ENCODE results near the gene ZNF778. TPM values are rescaled to one million over a fixed set of nuclear protein-coding genes. Genes with fewer than 3 reads are reported as not detected.

The ZNF778 gene
- total RNA-seq, 1 experiment from 2014 or later, result 16.4 TPM

GRCh38 chr16:89281829-89282228 is 64.3 kb downstream of the ZNF778 start:
- H4K91ac ChIP-seq (ENCODE audit: insufficient read length, low read depth, low read length), result no peak overlapping the region
- H3K79me1 ChIP-seq (ENCODE audit: insufficient read depth, low read depth, low read length, poor library complexity, severe bottlenecking), result peaks cover 3% of the 10 kb centered on the region
- H3K4me2 ChIP-seq (ENCODE audit: insufficient read depth, insufficient read length, low read length), result no peak overlapping the region
- no peak overlapping the region for H3K27ac ChIP-seq (ENCODE audit: insufficient read length, low read depth, low read length)
- H4K8ac ChIP-seq (replicated peaks; ENCODE audit: insufficient read length, low read depth, low read length), result no peak overlapping the region
- H3K56ac ChIP-seq (ENCODE audit: insufficient read length, low read depth, low read length), result no peak overlapping the region
- H3K9ac ChIP-seq (ENCODE audit: extremely low read depth, insufficient read length, low read length), result no peak overlapping the region
- TF ChIP-seq, protein P1, sequence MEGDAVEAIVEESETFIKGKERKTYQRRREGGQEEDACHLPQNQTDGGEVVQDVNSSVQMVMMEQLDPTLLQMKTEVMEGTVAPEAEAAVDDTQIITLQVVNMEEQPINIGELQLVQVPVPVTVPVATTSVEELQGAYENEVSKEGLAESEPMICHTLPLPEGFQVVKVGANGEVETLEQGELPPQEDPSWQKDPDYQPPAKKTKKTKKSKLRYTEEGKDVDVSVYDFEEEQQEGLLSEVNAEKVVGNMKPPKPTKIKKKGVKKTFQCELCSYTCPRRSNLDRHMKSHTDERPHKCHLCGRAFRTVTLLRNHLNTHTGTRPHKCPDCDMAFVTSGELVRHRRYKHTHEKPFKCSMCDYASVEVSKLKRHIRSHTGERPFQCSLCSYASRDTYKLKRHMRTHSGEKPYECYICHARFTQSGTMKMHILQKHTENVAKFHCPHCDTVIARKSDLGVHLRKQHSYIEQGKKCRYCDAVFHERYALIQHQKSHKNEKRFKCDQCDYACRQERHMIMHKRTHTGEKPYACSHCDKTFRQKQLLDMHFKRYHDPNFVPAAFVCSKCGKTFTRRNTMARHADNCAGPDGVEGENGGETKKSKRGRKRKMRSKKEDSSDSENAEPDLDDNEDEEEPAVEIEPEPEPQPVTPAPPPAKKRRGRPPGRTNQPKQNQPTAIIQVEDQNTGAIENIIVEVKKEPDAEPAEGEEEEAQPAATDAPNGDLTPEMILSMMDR (conservative IDR thresholded peaks at IDR 0.05), result no peak
- H3K23me2 ChIP-seq (ENCODE audit: insufficient read length, low read depth, low read length, poor library complexity, severe bottlenecking), result no peaks in the 10 kb centered on the region
- no peaks in the 10 kb centered on the region; the same call in 1 of the 2 replicates for H3K79me2 ChIP-seq (ENCODE audit: insufficient read depth, low read length)
- H3T11ph ChIP-seq (ENCODE audit: low read length), result no peak overlapping the region
- H3K18ac ChIP-seq (ENCODE audit: insufficient read length, low read depth, low read length), result no peak overlapping the region
- Mint-ChIP-seq H3K4me3 (no peak overlapping the region), H3K27me3 (ENCODE audit: low read depth) (no peaks in the 10 kb centered on the region), H3K4me1 (no peaks in the 10 kb centered on the region), H3K36me3 (ENCODE audit: insufficient read depth in 1 of 3, low read depth in 3 of 3) (peaks cover 11 to 28% (median 24%) of the 10 kb centered on the region in 3 experiments; a peak in 6 of 7 replicates), H3K9me3 (no peaks in the 10 kb centered on the region), H3K27ac (no peak overlapping the region)
- H2BK20ac ChIP-seq (ENCODE audit: low read depth, low read length, poor library complexity, severe bottlenecking), result no peak overlapping the region
- H3K23ac ChIP-seq (ENCODE audit: insufficient read length, low read depth, low read length), result no peak overlapping the region
- no peak overlapping the region for H3K4ac ChIP-seq (ENCODE audit: low read depth, low read length)
- no peak overlapping the region for H2BK15ac ChIP-seq (ENCODE audit: low read depth, low read length)
- H2AFZ ChIP-seq (ENCODE audit: low read length), result no peak overlapping the region
- no peaks in the 10 kb centered on the region for H3K4me1 ChIP-seq (ENCODE audit: insufficient read depth, low read length)
- no peak overlapping the region for H2AK5ac ChIP-seq (ENCODE audit: insufficient read length, low read length)
- no peaks in the 10 kb centered on the region for H3K9me3 ChIP-seq (ENCODE audit: control insufficient read depth, low read depth, low read length)
- no peak for DNase-seq
- no peak overlapping the region for H3K14ac ChIP-seq (ENCODE audit: insufficient read depth, low read length)
- no peak overlapping the region for H2BK12ac ChIP-seq (ENCODE audit: insufficient read length, low read depth, low read length)
- WGBS (ENCODE audit: extremely low coverage, insufficient read length, low lambda C conversion rate), result no CpG with 5 or more reads among the region's 20 CpGs
- H4K20me1 ChIP-seq (ENCODE audit: control insufficient read depth, insufficient read depth, insufficient read length), result no peaks in the 10 kb centered on the region
- H3K27me3 ChIP-seq (ENCODE audit: insufficient read depth, low read length), result no peaks in the 10 kb centered on the region
- no peak overlapping the region for H2BK120ac ChIP-seq (ENCODE audit: low read depth, low read length, poor library complexity, severe bottlenecking)
- no peak overlapping the region for H4K5ac ChIP-seq (ENCODE audit: insufficient read length, low read depth, low read length)
- no peak overlapping the region for H2BK5ac ChIP-seq (ENCODE audit: insufficient read length, low read length)
